PC-9 (cell line): Measurements from ENCODE around the gene KATNB1.

Experiments
- EZH2 ChIP-seq: fragments of 200-600 bp; sonication (generic); IDR thresholded peaks from 2 replicates; pipeline ENCODE4 v1.8.0; 2017; ENCODE audit warnings: antibody characterized with exemption, low read depth
- TF ChIP-seq, protein P1 (sequence below): fragments of 200-600 bp; sonication (generic); conservative IDR thresholded peaks from 2 replicates; pipeline ENCODE4 v1.6.1; 2017; ENCODE audit warnings: mixed run types, antibody characterized with exemption, mild to moderate bottlenecking, moderate library complexity

DNA sequence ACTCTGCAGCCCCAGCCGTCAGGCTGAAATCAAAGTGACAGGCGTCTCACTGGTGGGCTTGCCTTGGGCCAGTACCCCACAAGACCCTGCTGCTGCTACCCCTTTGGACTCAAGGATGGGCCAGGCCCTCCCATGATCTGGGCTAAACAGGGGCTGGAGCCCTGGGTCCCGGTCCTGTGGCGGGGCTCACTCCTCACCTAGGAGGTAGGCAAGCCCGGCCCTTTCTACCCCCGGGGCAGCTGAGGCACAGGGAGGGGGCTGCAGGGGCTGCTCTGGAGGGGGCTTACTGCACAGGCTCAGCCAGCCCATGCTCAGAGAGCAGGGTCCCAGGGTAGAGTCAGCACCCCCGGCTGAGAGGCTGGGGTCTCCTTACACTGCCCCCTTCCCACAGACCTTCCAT, 23.6 kb downstream of the KATNB1 start:
- TF ChIP-seq, protein P1, sequence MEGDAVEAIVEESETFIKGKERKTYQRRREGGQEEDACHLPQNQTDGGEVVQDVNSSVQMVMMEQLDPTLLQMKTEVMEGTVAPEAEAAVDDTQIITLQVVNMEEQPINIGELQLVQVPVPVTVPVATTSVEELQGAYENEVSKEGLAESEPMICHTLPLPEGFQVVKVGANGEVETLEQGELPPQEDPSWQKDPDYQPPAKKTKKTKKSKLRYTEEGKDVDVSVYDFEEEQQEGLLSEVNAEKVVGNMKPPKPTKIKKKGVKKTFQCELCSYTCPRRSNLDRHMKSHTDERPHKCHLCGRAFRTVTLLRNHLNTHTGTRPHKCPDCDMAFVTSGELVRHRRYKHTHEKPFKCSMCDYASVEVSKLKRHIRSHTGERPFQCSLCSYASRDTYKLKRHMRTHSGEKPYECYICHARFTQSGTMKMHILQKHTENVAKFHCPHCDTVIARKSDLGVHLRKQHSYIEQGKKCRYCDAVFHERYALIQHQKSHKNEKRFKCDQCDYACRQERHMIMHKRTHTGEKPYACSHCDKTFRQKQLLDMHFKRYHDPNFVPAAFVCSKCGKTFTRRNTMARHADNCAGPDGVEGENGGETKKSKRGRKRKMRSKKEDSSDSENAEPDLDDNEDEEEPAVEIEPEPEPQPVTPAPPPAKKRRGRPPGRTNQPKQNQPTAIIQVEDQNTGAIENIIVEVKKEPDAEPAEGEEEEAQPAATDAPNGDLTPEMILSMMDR: no peak
- TF ChIP-seq EZH2: no peak
